Measurements from ENCODE around the gene EEF1A2.

GRCh38 chr20:63536241-63536977, 37.5 kb upstream of the EEF1A2 start:
- no peak for TF ChIP-seq CTCF (IDR thresholded peaks at IDR 0.05)
- no peak for TF ChIP-seq EP300 (IDR thresholded peaks at IDR 0.05)
- no peak for TF ChIP-seq POLR2A (IDR thresholded peaks at IDR 0.05; ENCODE audit: low read depth)
